Testis (tissue), 5 donors: ENCODE data around the gene FAM72A. TPM values are rescaled to one million over a fixed set of nuclear protein-coding genes. Genes with fewer than 3 reads are reported as not detected.
A peak's percentile ranks its signal among the peaks of the same experiment; 100 is the strongest.
"Not testable (repeated sequence)": the region's sequence is repeated elsewhere in the genome, so short reads cannot be mapped to it uniquely, and the experiment has no call there.

ENCODE experiments used
- DNase-seq: peaks from one replicate; pipeline ENCODE4 v3.0.0-alpha.2; 2019
- H3K27ac ChIP-seq, 2 donors: fragments of 200-600 bp; sonication (generic); one replicate each; pipeline ENCODE4 v1.5.1; 2019
- H3K27me3 ChIP-seq: fragments of 200-600 bp; sonication (generic); one replicate; pipeline ENCODE4 v1.5.1; 2019
- H3K36me3 ChIP-seq: fragments of 200-600 bp; sonication (generic); one replicate; pipeline ENCODE4 v1.5.1; 2017; ENCODE audit warnings: low read depth; ENCODE audit errors: missing control alignments
- H3K4me1 ChIP-seq: fragments of 200-600 bp; sonication (generic); one replicate; pipeline ENCODE4 v1.5.1; 2019
- H3K4me3 ChIP-seq, 2 donors: fragments of 200-600 bp; sonication (generic); one replicate each; pipeline ENCODE4 v1.5.1; 2017 to 2019
- H3K9me3 ChIP-seq: fragments of 200-600 bp; sonication (generic); one replicate; pipeline ENCODE4 v1.5.1; 2017
- WGBS, 2 donors: methylation state at CpG; one replicate each; pipeline ENCODE4 v1.1.5; 2018; 5-methylcytosine and 5-hydroxymethylcytosine counted together
- intact Hi-C: fragments of 100-400 bp; cut with DNase I; formaldehyde crosslinking; loops from one replicate; pipeline ENCODE4 v1.15.1; 2023; ENCODE audit warnings: low total_unique reads
- long read RNA-seq, 2 donors: transcript quantifications; one replicate each; lab custom pipeline, GENCODE V29; 2026
- polyA plus RNA-seq: library from polyadenylated mRNA; stranded (reverse); fragments of 350-450 nt; fragmentation: Illumina TruSeq; extraction: RNeasy Lipid Tissue Mini Kit (QIAGEN cat#74804); gene quantifications from one replicate; pipeline ENCODE4 v1.2.3, GENCODE V29; 2014; ENCODE audit warnings: low read depth, low replicate concordance; ENCODE audit not compliant: insufficient read depth
- total RNA-seq, 2 donors: library from RNA; depleted of rRNA; stranded (reverse); fragments of >200 nt; gene quantifications; one replicate each; pipeline ENCODE4 v1.2.3, GENCODE V29; 2016

FAM72A gene
- 1 to 10 TPM; 4.9 to 7.2 TPM for total RNA-seq
- 13.7 TPM for polyA plus RNA-seq
- long read RNA-seq, donor 1, partial matches to known transcripts: 0 of 1 reads
- long read RNA-seq, donor 1, other reads (novel, unspliced or antisense): 0 of 1 reads
- long read RNA-seq, donor 2, partial matches to known transcripts: 0 of 1 reads
- long read RNA-seq, donor 2, other reads (novel, unspliced or antisense): 0 of 1 reads

DNA sequence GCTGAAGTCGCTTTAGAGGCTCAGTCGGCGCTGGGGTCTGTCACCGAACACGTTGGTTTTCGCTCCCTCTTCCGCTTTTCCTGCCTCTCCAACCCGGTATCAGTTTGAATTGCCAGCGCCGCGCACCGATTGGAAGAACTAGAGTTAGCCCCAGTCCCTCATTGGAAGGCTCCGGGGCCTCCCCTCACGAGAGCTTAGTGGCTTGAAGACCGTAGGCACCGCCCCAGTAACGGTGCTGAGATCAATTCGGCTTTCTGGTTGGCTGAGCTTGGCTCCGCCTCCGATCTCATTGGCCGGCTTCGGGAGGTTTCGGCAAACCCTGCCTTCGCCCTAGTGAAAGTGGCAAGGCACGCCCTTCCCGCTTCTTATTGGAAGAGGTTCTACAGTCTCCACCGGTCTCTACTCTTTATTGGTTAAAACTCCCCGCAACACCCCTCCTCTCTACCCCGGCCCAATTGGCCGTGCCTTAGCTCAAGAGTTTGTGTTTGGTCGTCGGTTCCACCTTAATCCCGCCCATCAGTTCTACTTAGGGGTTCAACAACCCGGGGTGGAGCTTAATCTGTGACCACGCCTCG lies at the start of gene FAM72A:
TSS of gene FAM72A (minus strand) at position 51 of the 575 bp plus-strand sequence. CDS start 814 bp downstream, outside the sequence.
- intact Hi-C loops, H3K27me3 ChIP-seq, H3K9me3 ChIP-seq, H3K36me3 ChIP-seq, H3K4me1 ChIP-seq: not testable (repeated sequence)
- Histone ChIP-seq H3K27ac (peak within 1 kb of the TSS; percentile 82 to 83), H3K4me3 (peak within 1 kb of the TSS; percentile 55 to 61)
- DNase-seq: peak; percentile 99
- 0 to 1% methylated on average over 9 to 20 of the region's 36 CpGs for WGBS, 2 donors

GRCh38 chr1:206250953-206251681 lies 48.5 kb upstream of the FAM72A start:
- H3K4me3 ChIP-seq, H3K27me3 ChIP-seq, DNase-seq, intact Hi-C loops, H3K36me3 ChIP-seq, H3K27ac ChIP-seq, H3K4me1 ChIP-seq, H3K9me3 ChIP-seq: not testable (repeated sequence)
- WGBS, 2 donors: 40 to 100% methylated on average over 1 of the region's 3 CpGs

DNA sequence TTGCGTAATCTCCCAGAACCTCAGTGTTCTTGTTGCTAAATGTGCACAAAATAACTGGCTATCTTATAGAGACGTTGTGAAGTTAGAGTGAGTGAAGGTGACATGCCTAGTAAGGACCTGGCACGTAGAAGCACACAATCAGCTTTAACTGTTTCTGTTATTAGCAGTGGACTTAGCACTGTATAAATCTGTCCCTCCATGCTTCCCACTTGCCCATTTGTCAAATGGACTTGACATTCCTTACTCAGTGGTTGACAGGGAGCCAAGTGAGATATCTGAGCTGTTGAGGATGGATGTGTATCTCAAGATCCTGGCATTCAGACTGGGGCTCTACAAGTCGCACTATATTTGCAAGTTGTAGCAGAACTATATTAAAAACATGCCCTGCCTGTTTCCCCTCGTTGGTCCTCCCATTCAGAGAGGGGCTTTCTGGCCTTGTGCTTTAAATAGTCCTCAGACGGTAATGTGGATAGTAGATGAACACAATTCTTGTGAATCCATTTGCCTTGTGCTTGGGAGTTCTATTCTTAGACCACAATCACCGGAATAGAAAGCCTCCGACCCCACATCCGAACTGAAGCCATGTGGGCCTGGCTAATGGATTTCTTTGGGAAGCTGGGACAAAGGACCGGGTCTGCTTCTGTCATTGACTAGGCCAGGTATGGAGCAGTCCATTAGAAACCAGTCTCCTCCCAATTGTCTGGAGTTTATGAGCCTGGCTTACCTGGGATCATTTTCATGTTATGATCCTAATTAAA lies 43.7 kb upstream of the FAM72A start:
- H3K4me1 ChIP-seq, H3K9me3 ChIP-seq, H3K4me3 ChIP-seq, H3K27me3 ChIP-seq, H3K27ac ChIP-seq, H3K36me3 ChIP-seq, DNase-seq, intact Hi-C loops: not testable (repeated sequence)
- WGBS, 2 donors: no CpG with 5 or more reads among the region's 10 CpGs

DNA sequence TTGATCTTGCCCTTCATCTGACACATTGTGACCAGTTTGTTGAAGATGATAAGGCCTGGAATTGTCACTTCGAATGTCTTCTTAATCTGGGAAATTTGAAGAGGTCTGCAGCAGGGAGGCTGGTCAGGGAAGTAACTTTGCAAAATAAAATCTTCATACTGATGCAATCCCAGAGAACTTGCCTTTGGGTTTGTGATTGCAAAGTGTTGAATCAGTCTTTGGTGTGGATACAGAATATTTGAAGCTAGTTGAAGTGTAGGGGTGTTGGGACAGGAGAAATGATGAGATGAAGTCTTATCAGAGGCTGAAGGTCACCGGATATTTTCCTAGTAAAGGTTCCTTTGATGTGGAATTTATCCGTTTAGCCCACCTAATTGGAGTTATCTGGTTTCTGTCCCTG lies 42.8 kb upstream of the FAM72A start:
- H3K4me1 ChIP-seq, DNase-seq, H3K27ac ChIP-seq, H3K9me3 ChIP-seq, H3K36me3 ChIP-seq, intact Hi-C loops, H3K27me3 ChIP-seq, H3K4me3 ChIP-seq: not testable (repeated sequence)
- WGBS, 2 donors: 67% methylated on average over 1 of the region's 3 CpGs; no CpG with 5 or more reads in 1 of the 2 donors

- intact Hi-C loops, H3K27me3 ChIP-seq, H3K9me3 ChIP-seq, H3K4me1 ChIP-seq, H3K36me3 ChIP-seq, H3K4me3 ChIP-seq, DNase-seq, H3K27ac ChIP-seq: not testable (repeated sequence)
- 67 to 92% methylated on average over 1 of the region's 3 CpGs for WGBS, 2 donors
These were observed 40.7 kb upstream of the FAM72A start for GRCh38 chr1:206243335-206243734.

DNA sequence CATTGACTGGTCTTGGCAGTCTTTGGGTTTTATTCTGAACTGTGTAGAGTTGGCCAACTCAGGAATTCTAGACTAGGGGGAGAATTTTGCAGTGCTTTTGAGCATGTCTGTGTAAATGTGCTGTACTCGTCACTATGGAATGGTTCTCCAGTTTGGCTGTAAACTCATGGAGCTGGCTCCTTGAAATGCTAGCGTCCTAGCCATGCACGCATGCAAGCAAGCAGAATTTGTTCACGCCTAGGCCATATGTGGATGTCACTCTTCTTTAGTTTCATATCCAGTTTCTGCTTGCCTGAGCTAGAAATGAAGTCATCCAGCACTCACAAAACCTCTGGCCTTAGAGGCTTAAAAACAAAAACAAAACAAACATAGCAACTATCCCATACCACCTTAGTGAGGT lies 37.6 kb upstream of the FAM72A start:
- WGBS, 2 donors: 89 to 93% methylated on average over 3 to 4 of the region's 4 CpGs
- H3K27ac ChIP-seq, H3K4me3 ChIP-seq, H3K4me1 ChIP-seq, H3K27me3 ChIP-seq, intact Hi-C loops, H3K9me3 ChIP-seq, H3K36me3 ChIP-seq, DNase-seq: not testable (repeated sequence)

GRCh38 chr1:206235190-206235589 lies 32.6 kb upstream of the FAM72A start:
- H3K9me3 ChIP-seq, H3K4me1 ChIP-seq, DNase-seq, H3K4me3 ChIP-seq, H3K27me3 ChIP-seq, intact Hi-C loops, H3K27ac ChIP-seq, H3K36me3 ChIP-seq: not testable (repeated sequence)
- WGBS, 2 donors: no CpG with 5 or more reads among the region's 2 CpGs

- H3K27me3 ChIP-seq, H3K4me1 ChIP-seq, H3K36me3 ChIP-seq, H3K4me3 ChIP-seq, DNase-seq, H3K9me3 ChIP-seq, intact Hi-C loops, H3K27ac ChIP-seq: not testable (repeated sequence)
- WGBS, 2 donors: 88% methylated on average over 1 of the region's 3 CpGs; no CpG with 5 or more reads in 1 of the 2 donors
These were observed 31.7 kb upstream of the FAM72A start for GRCh38 chr1:206234189-206234916.

GRCh38 chr1:206232970-206233645 lies 30.5 kb upstream of the FAM72A start:
- DNase-seq, H3K27me3 ChIP-seq, H3K4me1 ChIP-seq, H3K9me3 ChIP-seq, H3K27ac ChIP-seq, H3K4me3 ChIP-seq, intact Hi-C loops, H3K36me3 ChIP-seq: not testable (repeated sequence)
- whole genome bisulfite sequencing, 2 donors: 79 to 80% methylated on average over 2 to 3 of the region's 5 CpGs

DNA sequence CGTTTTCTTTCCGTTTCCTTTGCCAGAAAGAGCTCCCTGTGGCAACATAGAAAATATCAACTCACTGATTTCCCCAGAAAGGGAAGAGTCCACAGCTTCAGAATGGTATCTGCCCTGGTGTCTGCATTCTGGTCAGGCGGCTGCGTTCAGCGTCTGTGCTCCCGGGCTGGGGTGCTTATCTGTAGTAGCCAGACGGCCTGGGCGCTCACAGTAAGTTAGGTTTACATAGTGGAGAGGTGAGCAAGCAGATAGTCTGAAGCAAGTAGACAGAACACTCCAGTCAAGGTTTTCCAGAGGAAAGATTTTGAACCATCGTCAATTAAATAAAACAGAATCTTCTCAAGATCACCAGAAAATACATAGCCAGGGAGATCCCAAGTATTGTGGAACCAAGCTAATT lies 29.4 kb upstream of the FAM72A start:
- H3K9me3 ChIP-seq, DNase-seq, H3K27ac ChIP-seq, H3K36me3 ChIP-seq, H3K4me3 ChIP-seq, H3K4me1 ChIP-seq, intact Hi-C loops, H3K27me3 ChIP-seq: not testable (repeated sequence)
- WGBS, 2 donors: 69% methylated on average over 9 of the region's 9 CpGs; no CpG with 5 or more reads in 1 of the 2 donors

DNA sequence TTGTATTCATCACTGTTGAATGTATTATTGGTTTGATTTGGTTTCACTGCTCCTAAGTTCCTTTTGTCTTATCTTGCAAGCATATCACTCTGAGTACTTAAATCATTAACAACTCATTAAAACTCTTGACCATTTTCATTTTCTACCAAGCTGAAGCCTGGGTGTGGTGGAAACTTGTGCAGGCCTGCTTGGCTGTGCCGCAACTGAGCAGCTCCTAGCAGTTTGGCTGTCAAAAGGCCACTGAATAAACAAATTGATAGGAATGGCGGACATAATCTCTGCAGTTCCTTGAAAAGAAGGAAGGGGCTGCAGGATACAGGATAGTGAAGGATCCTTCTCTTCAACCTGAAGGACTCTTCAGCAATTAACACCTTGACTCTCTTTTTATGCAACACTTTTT lies 26.6 kb upstream of the FAM72A start:
- intact Hi-C loops, H3K4me3 ChIP-seq: not testable (repeated sequence)
- 91 to 96% methylated on average over 2 of the region's 2 CpGs for WGBS, 2 donors

More for the DNA sequence above, 26.6 kb upstream of the FAM72A start:
- not testable (repeated sequence) for H3K9me3 ChIP-seq, H3K36me3 ChIP-seq, H3K4me1 ChIP-seq, H3K27ac ChIP-seq, H3K27me3 ChIP-seq, DNase-seq
